Motor neuron (in vitro differentiated cells): ENCODE measurements around the gene CNTN6. TPM values are rescaled to one million over a fixed set of nuclear protein-coding genes. Genes with fewer than 3 reads are reported as not detected.
A peak's percentile ranks its signal among the peaks of the same experiment; 100 is the strongest.

Experiments
- ATAC-seq, 8 experiments: fragments of 200-7000 bp; cut with Tn5 transposase; replicated peaks in 6 of 8; 2 replicates each; pipeline ENCODE4 v1.8.0; 2021; ENCODE audit warnings: mild to moderate bottlenecking in 8 of 8, moderate library complexity in 8 of 8
- H3K27ac ChIP-seq, 2 donors: fragments of 250-450 bp; sonication (Bioruptor Pico); 2 replicates each; pipeline ENCODE4 v1.9.0; 2021; ENCODE audit warnings: antibody characterized with exemption in 2 of 2, mild to moderate bottlenecking in 2 of 2, moderate library complexity in 1 of 2
- H3K4me1 ChIP-seq, 2 donors: fragments of 250-450 bp; sonication (Bioruptor Pico); replicated peaks in 1 of 2; 2 replicates each; pipeline ENCODE4 v1.6.1; 2021; ENCODE audit warnings: antibody characterized with exemption in 2 of 2, mild to moderate bottlenecking in 2 of 2, moderate library complexity in 1 of 2
- H3K4me3 ChIP-seq, 5 donors: fragments of 250-450 bp; sonication (Bioruptor Pico); 2 replicates each; pipeline ENCODE4 v1.9.0; 2021; ENCODE audit warnings: antibody characterized with exemption in 5 of 5, mild to moderate bottlenecking in 5 of 5, moderate library complexity in 4 of 5
- WGBS, 10 experiments: fragments of 450-650 bp; shearing (Covaris generic); methylation state at CpG; one replicate each; pipeline ENCODE4 v1.0.0; 2022; 5-methylcytosine and 5-hydroxymethylcytosine counted together
- in situ Hi-C, 9 experiments: fragments of 400-800 bp; cut with MboI; loops; one replicate each; pipeline ENCODE4 v1.15.0; 2021; ENCODE audit warnings: low sequenced_read_pairs in 9 of 9, low pct_unique_long_range_greater_than_20kb in 2 of 9; ENCODE audit not compliant: unreplicated experiment in 9 of 9
- total RNA-seq, 8 experiments: library from RNA; unstranded; fragments of 300-600 nt; gene quantifications; 2 replicates each; pipeline versions ENCODE4 v1.2.3 to v1.2.4, GENCODE V29; 2022

Gene CNTN6
- total RNA-seq, 8 experiments from 2014 or later: 0.81 to 9.8 (median 6.0) TPM

- Histone ChIP-seq H3K27ac (peak overlapping the region; percentile 66 to 74), H3K4me1 (peaks cover 8 to 12% of the 10 kb centered on the region in 2 donors), H3K4me3 (peak overlapping the region; percentile 22 to 34 (median 30))
- in situ Hi-C loops: loop anchor here in 1 of 9 experiments (25.0 kb wide), 1 partner anchor 1919 kb away; no protein-coding TSS in a partner anchor
- 19 to 80% (median 74%) methylated on average over 1 to 6 of the region's 6 CpGs; no CpG with 5 or more reads in 3 of the 10 experiments for WGBS, 10 experiments
- peak in 5 of 8 experiments; percentile 24 to 60 (median 52) for ATAC-seq
These were observed 393 bp downstream of the CNTN6 start for GRCh38 chr3:1093217-1093616.

- Histone ChIP-seq H3K27ac (no peak overlapping the region), H3K4me3 (no peak overlapping the region), H3K4me1 (no peaks in the 10 kb centered on the region)
- in situ Hi-C loops: no loop called here
- no peak for ATAC-seq
- 40 to 100% (median 90%) methylated on average over 2 to 6 of the region's 6 CpGs for WGBS, 10 experiments
These were observed 10.7 kb downstream of the CNTN6 start for GRCh38 chr3:1103525-1103924.

GRCh38 chr3:1117843-1118473, 25.1 kb downstream of the CNTN6 start:
- Histone ChIP-seq H3K4me3 (no peak overlapping the region), H3K27ac (no peak overlapping the region), H3K4me1 (peaks cover 0 to 5% of the 10 kb centered on the region in 2 donors)
- in situ Hi-C loops: no loop called here
- peak in 5 of 8 experiments; percentile 98 to 100 (median 99) for ATAC-seq
- 51 to 93% (median 72%) methylated on average over 1 to 8 of the region's 8 CpGs for WGBS, 10 experiments

GRCh38 chr3:1131166-1131565, 38.3 kb downstream of the CNTN6 start:
- 0 to 60% (median 25%) methylated on average over 1 of the region's 1 CpG; no CpG with 5 or more reads in 6 of the 10 experiments for WGBS, 10 experiments
- in situ Hi-C loops: no loop called here
- ATAC-seq: no peak
- no peak overlapping the region for H3K27ac ChIP-seq
- no peaks in the 10 kb centered on the region for H3K4me1 ChIP-seq
- H3K4me3 ChIP-seq: no peak overlapping the region

- no peak overlapping the region for H3K27ac ChIP-seq
- H3K4me1 ChIP-seq: no peaks in the 10 kb centered on the region
- ATAC-seq: no peak
- in situ Hi-C loops: no loop called here
- 0 to 100% (median 67%) methylated on average over 1 to 2 of the region's 2 CpGs; no CpG with 5 or more reads in 3 of the 10 experiments for WGBS, 10 experiments
- no peak overlapping the region for H3K4me3 ChIP-seq
These were observed 42.4 kb downstream of the CNTN6 start for GRCh38 chr3:1135194-1135593.

GRCh38 chr3:1138036-1138435, 45.2 kb downstream of the CNTN6 start:
- in situ Hi-C loops: no loop called here
- H3K4me1 ChIP-seq: peaks cover 0 to 7% of the 10 kb centered on the region in 2 donors
- 25 to 100% (median 63%) methylated on average over 1 to 2 of the region's 2 CpGs; no CpG with 5 or more reads in 2 of the 10 experiments for WGBS, 10 experiments
- peak in 2 of 8 experiments; percentile 15 to 40 for ATAC-seq
- no peak overlapping the region for H3K4me3 ChIP-seq
- no peak overlapping the region for H3K27ac ChIP-seq

GRCh38 chr3:1139071-1139470, 46.2 kb downstream of the CNTN6 start:
- WGBS, 10 experiments: 0 to 100% (median 60%) methylated on average over 1 of the region's 1 CpG; no CpG with 5 or more reads in 3 of the 10 experiments
- Histone ChIP-seq H3K4me3 (no peak overlapping the region), H3K27ac (no peak overlapping the region), H3K4me1 (peaks cover 0 to 7% of the 10 kb centered on the region in 2 donors)
- in situ Hi-C loops: no loop called here
- ATAC-seq: no peak

GRCh38 chr3:1147326-1147725, 54.5 kb downstream of the CNTN6 start:
- ATAC-seq: no peak
- Histone ChIP-seq H3K4me1 (peaks cover 0 to 3% of the 10 kb centered on the region in 2 donors), H3K4me3 (no peak overlapping the region), H3K27ac (no peak overlapping the region)
- in situ Hi-C loops: no loop called here
- WGBS, 10 experiments: 0 to 100% (median 83%) methylated on average over 1 of the region's 1 CpG

GRCh38 chr3:1147819-1148218, 55.0 kb downstream of the CNTN6 start:
- WGBS, 10 experiments: 0 to 92% (median 42%) methylated on average over 2 of the region's 2 CpGs; no CpG with 5 or more reads in 1 of the 10 experiments
- Histone ChIP-seq H3K27ac (no peak overlapping the region), H3K4me3 (no peak overlapping the region), H3K4me1 (no peaks in the 10 kb centered on the region)
- in situ Hi-C loops: no loop called here
- ATAC-seq: no peak

GRCh38 chr3:1164101-1164500, 71.3 kb downstream of the CNTN6 start:
- in situ Hi-C loops: no loop called here
- H3K4me3 ChIP-seq: no peak overlapping the region
- no peak overlapping the region for H3K27ac ChIP-seq
- H3K4me1 ChIP-seq: no peaks in the 10 kb centered on the region
- WGBS, 10 experiments: 0 to 76% (median 60%) methylated on average over 1 to 2 of the region's 2 CpGs; no CpG with 5 or more reads in 5 of the 10 experiments
- no peak for ATAC-seq

GRCh38 chr3:1171320-1171719, 78.5 kb downstream of the CNTN6 start:
- Histone ChIP-seq H3K27ac (no peak overlapping the region), H3K4me3 (no peak overlapping the region), H3K4me1 (no peaks in the 10 kb centered on the region)
- 0 to 92% (median 80%) methylated on average over 1 to 3 of the region's 3 CpGs; no CpG with 5 or more reads in 3 of the 10 experiments for WGBS, 10 experiments
- no peak for ATAC-seq
- in situ Hi-C loops: no loop called here

GRCh38 chr3:1172644-1173043, 79.8 kb downstream of the CNTN6 start:
- in situ Hi-C loops: no loop called here
- Histone ChIP-seq H3K27ac (no peak overlapping the region), H3K4me3 (no peak overlapping the region), H3K4me1 (no peaks in the 10 kb centered on the region)
- peak in 4 of 8 experiments; percentile 56 to 98 (median 78) for ATAC-seq
- 17 to 64% (median 43%) methylated on average over 1 to 2 of the region's 2 CpGs; no CpG with 5 or more reads in 6 of the 10 experiments for WGBS, 10 experiments

- in situ Hi-C loops: no loop called here
- 0 to 100% (median 40%) methylated on average over 1 to 6 of the region's 6 CpGs; no CpG with 5 or more reads in 1 of the 10 experiments for WGBS, 10 experiments
- ATAC-seq: peak in 1 of 8 experiments; percentile 19
- no peak overlapping the region for H3K4me3 ChIP-seq
- H3K27ac ChIP-seq: no peak overlapping the region
- H3K4me1 ChIP-seq: peaks cover 0 to 18% of the 10 kb centered on the region in 2 donors
These were observed 86.3 kb downstream of the CNTN6 start for GRCh38 chr3:1179146-1179545.
